OCI-LY7 (cell line): Measurements from ENCODE around the gene SLC6A6.

Source experiments
- EZH2phosphoT487 ChIP-seq: fragments of 200-600 bp; sonication (generic); IDR thresholded peaks from 2 replicates; pipeline ENCODE4 v1.6.1; 2018; ENCODE audit warnings: low read depth, borderline replicate concordance, mild to moderate bottlenecking, mixed run types, antibody characterized with exemption, low read length, moderate library complexity, mixed read lengths
- TF ChIP-seq, protein P1 (sequence below): fragments of 200-600 bp; sonication (generic); conservative IDR thresholded peaks from 2 replicates; pipeline ENCODE4 v1.5.1; 2014; ENCODE audit warnings: mild to moderate bottlenecking, antibody characterized with exemption, low read length, moderate library complexity, mixed read lengths

DNA sequence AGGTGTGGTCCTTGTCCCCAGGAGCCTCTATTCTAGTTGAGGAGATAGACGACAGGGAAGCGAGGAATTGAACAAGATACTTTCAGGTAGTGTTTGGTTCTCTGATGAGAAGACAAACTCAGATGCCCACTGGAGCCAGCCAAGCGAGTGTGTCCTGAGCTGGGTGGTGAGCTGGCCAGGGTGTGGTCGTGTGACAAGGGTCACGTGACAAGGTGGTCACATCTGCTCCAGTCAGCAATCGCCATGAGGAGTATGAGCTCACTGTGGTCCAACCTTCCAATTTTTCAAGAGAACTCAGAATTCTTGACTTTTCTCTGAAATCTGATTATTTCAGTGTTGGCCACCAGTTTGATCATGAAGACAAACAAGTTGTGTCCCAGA is 39.5 kb downstream of the SLC6A6 start:
- TF ChIP-seq, protein P1, sequence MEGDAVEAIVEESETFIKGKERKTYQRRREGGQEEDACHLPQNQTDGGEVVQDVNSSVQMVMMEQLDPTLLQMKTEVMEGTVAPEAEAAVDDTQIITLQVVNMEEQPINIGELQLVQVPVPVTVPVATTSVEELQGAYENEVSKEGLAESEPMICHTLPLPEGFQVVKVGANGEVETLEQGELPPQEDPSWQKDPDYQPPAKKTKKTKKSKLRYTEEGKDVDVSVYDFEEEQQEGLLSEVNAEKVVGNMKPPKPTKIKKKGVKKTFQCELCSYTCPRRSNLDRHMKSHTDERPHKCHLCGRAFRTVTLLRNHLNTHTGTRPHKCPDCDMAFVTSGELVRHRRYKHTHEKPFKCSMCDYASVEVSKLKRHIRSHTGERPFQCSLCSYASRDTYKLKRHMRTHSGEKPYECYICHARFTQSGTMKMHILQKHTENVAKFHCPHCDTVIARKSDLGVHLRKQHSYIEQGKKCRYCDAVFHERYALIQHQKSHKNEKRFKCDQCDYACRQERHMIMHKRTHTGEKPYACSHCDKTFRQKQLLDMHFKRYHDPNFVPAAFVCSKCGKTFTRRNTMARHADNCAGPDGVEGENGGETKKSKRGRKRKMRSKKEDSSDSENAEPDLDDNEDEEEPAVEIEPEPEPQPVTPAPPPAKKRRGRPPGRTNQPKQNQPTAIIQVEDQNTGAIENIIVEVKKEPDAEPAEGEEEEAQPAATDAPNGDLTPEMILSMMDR, result no peak
- no peak for TF ChIP-seq EZH2phosphoT487
